C4-2B (cell line): ENCODE measurements around the gene ITGA11.

Source experiments
- CTCF ChIP-seq: fragments of 450-650 bp; conservative IDR thresholded peaks from 2 replicates; pipeline ENCODE4 v1.5.1; 2017; ENCODE audit warnings: mild to moderate bottlenecking
- ZFX ChIP-seq: fragments of 450-650 bp; IDR thresholded peaks from 2 replicates; pipeline ENCODE4 v1.6.1; 2017

- TF ChIP-seq CTCF (no peak), ZFX (no peak)
Observed at GRCh38 chr15:68298336-68298735, 133.6 kb downstream of the ITGA11 start.
